Hepatocyte (in vitro differentiated cells): ENCODE measurements around the gene GTPBP4. TPM values are rescaled to one million over a fixed set of nuclear protein-coding genes. Genes with fewer than 3 reads are reported as not detected.

Experiments
- DNase-seq: peaks from one replicate; pipeline ENCODE4 v3.0.0-alpha.2; 2016; ENCODE audit warnings: low spot score
- H2AFZ ChIP-seq: fragments of 200-600 bp; sonication (generic); 2 replicates; pipeline ENCODE4 v1.6.0; 2016; ENCODE audit warnings: antibody characterized with exemption, mild to moderate bottlenecking
- H3K27ac ChIP-seq: fragments of 200-600 bp; sonication (generic); 2 replicates; pipeline ENCODE4 v1.5.1; 2016; ENCODE audit warnings: mild to moderate bottlenecking
- H3K27me3 ChIP-seq: fragments of 200-600 bp; sonication (generic); 2 replicates; pipeline ENCODE4 v1.6.1; 2016
- H3K36me3 ChIP-seq: fragments of 200-600 bp; sonication (generic); replicated peaks from 2 replicates; pipeline ENCODE4 v1.5.1; 2016; ENCODE audit warnings: low read depth; ENCODE audit not compliant: insufficient read depth
- H3K4me1 ChIP-seq: fragments of 200-600 bp; sonication (generic); 2 replicates; pipeline ENCODE4 v1.5.1; 2016; ENCODE audit warnings: mild to moderate bottlenecking, moderate library complexity; ENCODE audit not compliant: insufficient read depth
- H3K4me2 ChIP-seq: fragments of 200-600 bp; sonication (generic); 2 replicates; pipeline ENCODE4 v1.6.0; 2016
- H3K4me3 ChIP-seq: fragments of 200-600 bp; sonication (generic); 2 replicates; pipeline ENCODE4 v1.5.1; 2016; ENCODE audit warnings: mild to moderate bottlenecking
- H3K79me2 ChIP-seq: fragments of 200-600 bp; sonication (generic); 2 replicates; pipeline ENCODE4 v1.6.0; 2017; ENCODE audit warnings: mild to moderate bottlenecking
- H3K9me2 ChIP-seq: fragments of 200-600 bp; sonication (generic); replicated peaks from 2 replicates; pipeline ENCODE4 v1.6.0; 2017; ENCODE audit warnings: mild to moderate bottlenecking; ENCODE audit not compliant: insufficient read depth
- H3K9me3 ChIP-seq: fragments of 200-600 bp; sonication (generic); 2 replicates; pipeline ENCODE4 v1.5.1; 2016; ENCODE audit warnings: low read depth, mild to moderate bottlenecking
- H4K20me1 ChIP-seq: fragments of 200-600 bp; sonication (generic); 2 replicates; pipeline ENCODE4 v1.6.0; 2016; ENCODE audit warnings: mild to moderate bottlenecking; ENCODE audit not compliant: insufficient read depth, poor library complexity, severe bottlenecking
- CTCF ChIP-seq: fragments of 200-600 bp; sonication (generic); IDR thresholded peaks from 2 replicates; pipeline ENCODE4 v1.5.1; 2016; ENCODE audit warnings: antibody characterized with exemption, mild to moderate bottlenecking; ENCODE audit not compliant: poor library complexity
- EZH2 ChIP-seq: fragments of 200-600 bp; sonication (generic); IDR thresholded peaks from 2 replicates; pipeline ENCODE4 v1.6.1; 2016; ENCODE audit warnings: antibody characterized with exemption, mild to moderate bottlenecking, borderline replicate concordance
- EZH2phosphoT487 ChIP-seq: fragments of 200-600 bp; sonication (generic); IDR thresholded peaks from one replicate; pipeline ENCODE4 v1.6.1; 2018; ENCODE audit warnings: antibody characterized with exemption, mild to moderate bottlenecking, low read depth, moderate library complexity; ENCODE audit not compliant: unreplicated experiment, severe bottlenecking
- WGBS: methylation state at CpG from one replicate; pipeline ENCODE4 v1.1.6; 2016; ENCODE audit warnings: low lambda C conversion rate; ENCODE audit errors: missing lambda C conversion rate; 5-methylcytosine and 5-hydroxymethylcytosine counted together
- polyA plus RNA-seq: library from polyadenylated mRNA; unstranded; fragments of >200 nt; fragmentation: Nextera tagmentation; extraction: Ambion mirVana; gene quantifications from 2 replicates; pipeline ENCODE4 v1.2.1, GENCODE V29; 2016
- total RNA-seq: library from RNA; depleted of rRNA; stranded (reverse); fragments of >200 nt; gene quantifications from 2 replicates; pipeline ENCODE4 v1.2.3, GENCODE V29; 2014

Gene GTPBP4
- total and polyA plus RNA-seq, 2 experiments from 2014 or later = 34.2 to 55.5 TPM

GRCh38 chr10:1048349-1048731, 60.1 kb downstream of the GTPBP4 start:
- no peaks in the 10 kb centered on the region for H3K9me2 ChIP-seq
- peak overlapping the region; percentile 80 for H3K4me2 ChIP-seq
- TF ChIP-seq EZH2 = no peak
- no peak for TF ChIP-seq EZH2phosphoT487
- TF ChIP-seq CTCF = no peak
- peak overlapping the region; percentile 94 for H3K27ac ChIP-seq
- no peaks in the 10 kb centered on the region for H3K9me3 ChIP-seq
- H3K36me3 ChIP-seq = no peaks in the 10 kb centered on the region
- H3K79me2 ChIP-seq = peaks cover 75% of the 10 kb centered on the region
- peaks cover 56% of the 10 kb centered on the region for H4K20me1 ChIP-seq
- H3K4me3 ChIP-seq = peak overlapping the region; percentile 54
- no peak for DNase-seq
- WGBS = under 1% methylated on average over 24 of the region's 37 CpGs
- H3K27me3 ChIP-seq = no peaks in the 10 kb centered on the region
- peaks cover 19% of the 10 kb centered on the region for H3K4me1 ChIP-seq
- no peak overlapping the region for H2AFZ ChIP-seq

- Histone ChIP-seq H4K20me1 (peaks cover 50% of the 10 kb centered on the region), H3K4me3 (peak within 1 kb of the TSS; percentile 61), H3K9me2 (no peaks in the 10 kb centered on the region), H3K79me2 (peaks cover 76% of the 10 kb centered on the region), H3K4me2 (peak within 1 kb of the TSS; percentile 85), H3K36me3 (no peaks in the 10 kb centered on the region), H3K9me3 (no peaks in the 10 kb centered on the region), H3K27me3 (no peaks in the 10 kb centered on the region), H3K27ac (peak within 1 kb of the TSS; percentile 94), H3K4me1 (peaks cover 19% of the 10 kb centered on the region), H2AFZ (peak within 1 kb of the TSS; percentile 4)
- under 1% methylated on average over 55 of the region's 83 CpGs for WGBS
- TF ChIP-seq EZH2phosphoT487 (no peak), EZH2 (no peak), CTCF (no peak)
- peak; percentile 99 for DNase-seq
Measured at GRCh38 chr10:1048732-1049424, 60.6 kb downstream of the GTPBP4 start, which contains the start of gene IDI1. Gene IDI1, minus strand, starts transcription at chr10:1049119. Its CDS starts 116 bp downstream, at chr10:1049003.

GRCh38 chr10:1049425-1049958, 61.3 kb downstream of the GTPBP4 start:
- Histone ChIP-seq H3K9me2 (no peaks in the 10 kb centered on the region), H4K20me1 (peaks cover 44% of the 10 kb centered on the region), H3K9me3 (no peaks in the 10 kb centered on the region), H3K4me3 (peak overlapping the region; percentile 61), H3K36me3 (no peaks in the 10 kb centered on the region), H3K79me2 (peaks cover 76% of the 10 kb centered on the region), H3K27ac (peak overlapping the region; percentile 94), H2AFZ (peak overlapping the region; percentile 4), H3K27me3 (no peaks in the 10 kb centered on the region), H3K4me2 (peak overlapping the region; percentile 85), H3K4me1 (peaks cover 23% of the 10 kb centered on the region)
- no peak for TF ChIP-seq EZH2phosphoT487
- no peak for TF ChIP-seq CTCF
- TF ChIP-seq EZH2 = no peak
- no peak for DNase-seq
- WGBS = 1% methylated on average over 26 of the region's 34 CpGs
